Measurements from ENCODE around the gene CORO2A.
"Not testable (repeated sequence)": the region's sequence is repeated elsewhere in the genome, so short reads cannot be mapped to it uniquely, and the experiment has no call there.

Gene CORO2A

GRCh38 chr9:98117097-98117496, 75.3 kb downstream of the CORO2A start:
- not testable (repeated sequence) for DNase-seq (ENCODE audit: low spot score)

- DNase-seq (ENCODE audit: low spot score): no peak
Observed at GRCh38 chr9:98109052-98109451, 83.4 kb downstream of the CORO2A start.

- DNase-seq (ENCODE audit: low spot score): peak; percentile 28
Observed at GRCh38 chr9:98108531-98109031, 83.9 kb downstream of the CORO2A start.

- no peak for DNase-seq (ENCODE audit: low spot score)
Observed at GRCh38 chr9:98107926-98108325, 84.5 kb downstream of the CORO2A start.

- DNase-seq (ENCODE audit: low spot score): no peak
Observed at GRCh38 chr9:98105006-98105405, 87.4 kb downstream of the CORO2A start.

- no peak for DNase-seq (ENCODE audit: low spot score)
Observed at GRCh38 chr9:98104445-98104881, 88.0 kb downstream of the CORO2A start.

- DNase-seq (ENCODE audit: low spot score): no peak
Observed at GRCh38 chr9:98101868-98102273, 90.6 kb downstream of the CORO2A start.

GRCh38 chr9:98101416-98101815, 91.0 kb downstream of the CORO2A start:
- DNase-seq (ENCODE audit: low spot score): no peak

GRCh38 chr9:98100456-98100855, 92.0 kb downstream of the CORO2A start:
- no peak for DNase-seq (ENCODE audit: low spot score)

GRCh38 chr9:98099898-98100297, 92.5 kb downstream of the CORO2A start:
- DNase-seq (ENCODE audit: low spot score): no peak

GRCh38 chr9:98099346-98099745, 93.1 kb downstream of the CORO2A start:
- no peak for DNase-seq (ENCODE audit: low spot score)

- no peak for DNase-seq (ENCODE audit: low spot score)
Observed at GRCh38 chr9:98097836-98098235, 94.6 kb downstream of the CORO2A start.

GRCh38 chr9:98096091-98096490, 96.3 kb downstream of the CORO2A start:
- no peak for DNase-seq (ENCODE audit: low spot score)

- no peak for DNase-seq (ENCODE audit: low spot score)
Observed at GRCh38 chr9:98095401-98095800, 97.0 kb downstream of the CORO2A start.

- no peak for DNase-seq (ENCODE audit: low spot score)
Observed at GRCh38 chr9:98094851-98095250, 97.6 kb downstream of the CORO2A start.

GRCh38 chr9:98094316-98094715, 98.1 kb downstream of the CORO2A start:
- no peak for DNase-seq (ENCODE audit: low spot score)

- no peak for DNase-seq (ENCODE audit: low spot score)
Observed at GRCh38 chr9:98092613-98092931, 99.9 kb downstream of the CORO2A start.

GRCh38 chr9:98091735-98092612, 100.5 kb downstream of the CORO2A start:
- no peak for DNase-seq (ENCODE audit: low spot score)

GRCh38 chr9:98090674-98091073, 101.8 kb downstream of the CORO2A start:
- not testable (repeated sequence) for DNase-seq (ENCODE audit: low spot score)

- no peak for DNase-seq (ENCODE audit: low spot score)
Observed at GRCh38 chr9:98087420-98088354, 104.8 kb downstream of the CORO2A start.

GRCh38 chr9:98086461-98086860, 106.0 kb downstream of the CORO2A start:
- DNase-seq (ENCODE audit: low spot score): no peak

GRCh38 chr9:98085944-98086343, 106.5 kb downstream of the CORO2A start:
- no peak for DNase-seq (ENCODE audit: low spot score)

GRCh38 chr9:98085058-98085457, 107.4 kb downstream of the CORO2A start:
- DNase-seq (ENCODE audit: low spot score): no peak

Data from pons (tissue), 1 donor.